Cardiac muscle cell (in vitro differentiated cells and primary cell): ENCODE results near the gene BUB1B. TPM values are rescaled to one million over a fixed set of nuclear protein-coding genes. Genes with fewer than 3 reads are reported as not detected.
A peak's percentile ranks its signal among the peaks of the same experiment; 100 is the strongest.

ENCODE experiments used
- DNase-seq, 2 donors: peaks; one replicate each; pipeline versions ENCODE4 v3.0.0 to v3.0.0-alpha.2; 2010 to 2017; ENCODE audit warnings: low read depth in 1 of 2, low spot score in 1 of 2
- H3K27ac ChIP-seq: fragments of 200-600 bp; sonication (generic); 2 replicates; pipeline ENCODE4 v1.5.1; 2016
- H3K27me3 ChIP-seq: fragments of 200-600 bp; sonication (generic); 2 replicates; pipeline ENCODE4 v1.6.0; 2016; ENCODE audit warnings: control low read depth
- H3K36me3 ChIP-seq: fragments of 200-600 bp; sonication (generic); 2 replicates; pipeline ENCODE4 v1.5.1; 2016; ENCODE audit warnings: control low read depth
- H3K4me1 ChIP-seq: fragments of 200-600 bp; sonication (generic); 2 replicates; pipeline ENCODE4 v1.8.1; 2017; ENCODE audit warnings: low read depth, mild to moderate bottlenecking, mixed run types
- H3K4me3 ChIP-seq: fragments of 200-600 bp; sonication (generic); 2 replicates; pipeline ENCODE4 v1.5.1; 2016; ENCODE audit warnings: mild to moderate bottlenecking
- H3K9me3 ChIP-seq: fragments of 200-600 bp; sonication (generic); 2 replicates; pipeline ENCODE4 v1.5.1; 2017; ENCODE audit warnings: low read depth, mild to moderate bottlenecking, control low read depth
- polyA plus RNA-seq: library from polyadenylated mRNA; unstranded; fragments of >200 nt; fragmentation: Nextera tagmentation; extraction: Ambion mirVana; gene quantifications from 2 replicates; pipeline ENCODE4 v1.2.1, GENCODE V29; 2016
- total RNA-seq: library from RNA; depleted of rRNA; stranded (reverse); fragments of >200 nt; gene quantifications from 2 replicates; pipeline ENCODE4 v1.2.3, GENCODE V29; 2016
- TF ChIP-seq, protein P1 (sequence below): IDR thresholded peaks from 2 replicates; pipeline ENCODE4 v1.5.1; 2012; ENCODE audit warnings: low read depth, mild to moderate bottlenecking, low read length

The BUB1B gene
- total and polyA plus RNA-seq, 2 experiments from 2014 or later = 10.1 to 157 TPM

DNA sequence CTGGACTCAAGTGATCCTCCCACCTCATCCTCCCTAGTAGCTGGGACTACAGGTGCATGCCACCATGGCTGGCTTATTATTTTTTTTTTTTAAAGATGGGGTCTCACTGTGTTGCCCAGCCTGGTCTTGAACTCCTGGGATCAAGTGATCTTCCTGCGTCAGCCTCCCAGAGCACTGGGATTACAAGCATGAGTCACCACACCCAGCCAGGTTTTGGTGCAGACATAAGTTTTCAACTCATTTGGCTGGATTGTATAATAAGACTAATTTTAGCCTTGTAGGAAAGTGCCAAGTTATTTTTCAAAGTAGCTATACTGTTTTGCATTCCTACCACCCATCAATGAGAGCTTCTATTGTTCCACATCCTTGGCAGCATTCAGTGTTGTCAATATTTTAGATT is 32.1 kb downstream of the BUB1B start:
- no peaks in the 10 kb centered on the region for H3K9me3 ChIP-seq
- DNase-seq = peak in 1 of 2 donors; percentile 34
- H3K36me3 ChIP-seq = peaks cover 8% of the 10 kb centered on the region
- H3K4me1 ChIP-seq = no peaks in the 10 kb centered on the region
- no peak overlapping the region for H3K27ac ChIP-seq
- no peaks in the 10 kb centered on the region for H3K27me3 ChIP-seq
- TF ChIP-seq, protein P1, sequence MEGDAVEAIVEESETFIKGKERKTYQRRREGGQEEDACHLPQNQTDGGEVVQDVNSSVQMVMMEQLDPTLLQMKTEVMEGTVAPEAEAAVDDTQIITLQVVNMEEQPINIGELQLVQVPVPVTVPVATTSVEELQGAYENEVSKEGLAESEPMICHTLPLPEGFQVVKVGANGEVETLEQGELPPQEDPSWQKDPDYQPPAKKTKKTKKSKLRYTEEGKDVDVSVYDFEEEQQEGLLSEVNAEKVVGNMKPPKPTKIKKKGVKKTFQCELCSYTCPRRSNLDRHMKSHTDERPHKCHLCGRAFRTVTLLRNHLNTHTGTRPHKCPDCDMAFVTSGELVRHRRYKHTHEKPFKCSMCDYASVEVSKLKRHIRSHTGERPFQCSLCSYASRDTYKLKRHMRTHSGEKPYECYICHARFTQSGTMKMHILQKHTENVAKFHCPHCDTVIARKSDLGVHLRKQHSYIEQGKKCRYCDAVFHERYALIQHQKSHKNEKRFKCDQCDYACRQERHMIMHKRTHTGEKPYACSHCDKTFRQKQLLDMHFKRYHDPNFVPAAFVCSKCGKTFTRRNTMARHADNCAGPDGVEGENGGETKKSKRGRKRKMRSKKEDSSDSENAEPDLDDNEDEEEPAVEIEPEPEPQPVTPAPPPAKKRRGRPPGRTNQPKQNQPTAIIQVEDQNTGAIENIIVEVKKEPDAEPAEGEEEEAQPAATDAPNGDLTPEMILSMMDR = no peak
- no peak overlapping the region for H3K4me3 ChIP-seq

DNA sequence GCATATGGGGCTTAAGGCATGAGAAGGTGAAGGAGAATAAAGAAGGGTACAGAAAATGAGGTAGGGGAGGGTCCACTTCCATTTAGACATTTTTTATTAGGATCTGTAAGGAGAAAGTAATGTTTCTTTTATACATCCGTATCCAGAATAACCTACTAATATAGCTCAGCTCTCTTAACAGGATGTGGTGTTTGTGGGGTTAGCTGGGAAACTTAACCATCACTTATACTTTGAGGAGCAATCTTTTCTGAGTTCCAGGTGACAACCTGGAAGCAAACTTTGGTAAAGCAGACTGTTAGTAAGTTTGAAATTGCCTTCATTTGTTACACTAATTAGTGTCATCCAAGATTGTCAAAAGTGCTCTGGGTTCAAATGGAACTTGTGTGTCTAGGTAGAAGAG is 36.6 kb downstream of the BUB1B start:
- Histone ChIP-seq H3K4me3 (no peak overlapping the region), H3K4me1 (no peaks in the 10 kb centered on the region), H3K9me3 (no peaks in the 10 kb centered on the region), H3K27ac (no peak overlapping the region), H3K27me3 (no peaks in the 10 kb centered on the region), H3K36me3 (peaks cover 9% of the 10 kb centered on the region)
- DNase-seq = no peak
- TF ChIP-seq, protein P1 = no peak

DNA sequence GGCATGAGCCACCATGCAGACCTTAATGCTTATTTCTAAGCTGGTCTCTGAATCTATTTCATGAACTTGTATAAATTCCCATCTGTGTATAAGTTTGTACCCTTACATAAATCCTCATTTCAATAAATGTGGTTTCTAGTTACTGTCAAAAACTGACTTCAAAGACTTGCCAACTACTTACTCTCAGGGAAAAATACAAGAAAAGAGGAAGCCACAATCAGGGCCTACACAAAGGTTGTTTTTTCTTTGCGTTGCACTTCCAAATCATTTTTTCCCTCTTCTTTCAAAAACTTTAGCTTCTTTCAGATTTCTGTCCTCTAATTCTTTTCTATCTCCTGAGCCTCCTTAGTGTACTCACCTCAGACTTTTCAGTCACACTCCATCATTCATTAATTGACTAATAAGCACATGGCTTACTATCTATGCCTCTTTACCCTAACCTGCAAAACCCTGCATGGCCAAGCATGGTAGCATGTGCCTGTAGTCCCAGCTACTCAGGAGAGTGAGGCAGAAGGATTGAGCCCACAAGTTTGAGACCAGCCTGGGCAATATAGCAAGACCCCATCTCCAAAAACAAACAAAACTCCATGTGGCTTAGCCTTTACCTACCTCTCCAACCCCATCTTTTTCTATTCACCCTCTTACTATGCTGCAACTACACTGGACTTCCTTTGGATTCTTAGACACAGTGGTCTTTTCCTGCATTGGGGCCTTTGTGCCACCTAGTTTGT is 37.7 kb downstream of the BUB1B start:
- no peak overlapping the region for H3K27ac ChIP-seq
- DNase-seq = no peak
- no peaks in the 10 kb centered on the region for H3K9me3 ChIP-seq
- H3K4me1 ChIP-seq = no peaks in the 10 kb centered on the region
- TF ChIP-seq, protein P1 = no peak
- peaks cover 16% of the 10 kb centered on the region for H3K36me3 ChIP-seq
- H3K27me3 ChIP-seq = no peaks in the 10 kb centered on the region
- H3K4me3 ChIP-seq = no peak overlapping the region

DNA sequence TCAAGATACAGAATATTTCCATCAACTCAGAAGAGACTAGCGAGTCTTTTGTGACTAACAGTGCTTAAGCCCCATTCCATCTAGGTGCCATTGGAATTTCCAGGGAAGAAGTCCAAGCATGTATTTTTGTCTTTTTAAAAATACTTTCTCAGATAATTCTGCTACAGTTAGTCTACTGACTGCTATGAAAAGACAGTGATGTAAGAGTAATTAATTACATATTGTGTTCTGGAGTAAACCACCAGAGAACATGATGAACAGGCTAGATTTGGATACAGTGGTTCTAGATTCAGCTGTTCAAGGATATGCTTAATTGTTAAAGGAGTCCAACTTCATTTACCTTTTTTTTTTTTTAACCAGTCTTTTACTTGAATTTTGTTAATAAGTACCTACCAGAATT is 43.2 kb downstream of the BUB1B start:
- Histone ChIP-seq H3K9me3 (no peaks in the 10 kb centered on the region), H3K27me3 (no peaks in the 10 kb centered on the region), H3K27ac (no peak overlapping the region), H3K36me3 (peaks cover 12% of the 10 kb centered on the region), H3K4me3 (no peak overlapping the region), H3K4me1 (no peaks in the 10 kb centered on the region)
- TF ChIP-seq, protein P1 = no peak
- no peak for DNase-seq

DNA sequence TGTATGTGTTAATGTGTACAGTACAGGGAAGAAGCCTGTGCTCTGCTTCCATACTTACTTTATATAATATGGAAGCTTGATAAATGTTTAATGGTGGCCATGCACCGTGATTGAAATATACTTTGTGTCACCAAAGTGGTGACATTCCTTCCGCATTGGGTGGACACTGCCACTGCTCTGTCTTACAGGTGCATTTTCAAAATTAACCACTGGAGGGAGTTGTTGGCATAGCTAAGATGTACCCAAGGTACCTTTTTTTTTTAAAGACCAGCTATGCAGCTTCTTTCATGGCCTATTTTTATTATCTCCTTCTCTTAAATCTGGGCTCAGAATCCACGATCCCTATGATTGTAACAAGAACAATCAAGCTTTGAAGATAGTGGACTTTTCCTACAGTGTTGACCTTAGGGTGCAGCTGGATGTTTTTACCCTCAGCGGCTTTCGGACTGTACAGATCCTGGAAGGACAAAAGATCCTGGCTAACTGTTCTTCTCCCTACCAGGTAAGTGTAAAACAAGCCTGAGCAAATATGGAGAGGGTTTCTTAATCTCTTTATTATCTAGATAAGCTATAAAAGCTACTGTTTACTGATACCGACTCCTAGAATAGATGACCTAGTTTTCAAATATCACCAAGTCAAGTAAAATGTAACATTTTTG is 56.4 kb downstream of the BUB1B start:
- TF ChIP-seq, protein P1 = peak; percentile 70
- peaks cover 3% of the 10 kb centered on the region for H3K4me1 ChIP-seq
- no peak overlapping the region for H3K27ac ChIP-seq
- H3K4me3 ChIP-seq = no peak overlapping the region
- H3K36me3 ChIP-seq = peaks cover 11% of the 10 kb centered on the region
- peak; percentile 76 to 86 for DNase-seq
- no peaks in the 10 kb centered on the region for H3K9me3 ChIP-seq
- no peaks in the 10 kb centered on the region for H3K27me3 ChIP-seq
